HL-60/S4 (cell line): ENCODE results near the gene SEC11A.
"Not testable (repeated sequence)": the region's sequence is repeated elsewhere in the genome, so short reads cannot be mapped to it uniquely, and the experiment has no call there.

Source experiments
- in situ Hi-C: fragments of 300-500 bp; cut with MboI; formaldehyde crosslinking; loops from 2 replicates; pipeline ENCODE4 v1.14.3; 2022; ENCODE audit warnings: low sequenced_read_pairs

Gene SEC11A

DNA sequence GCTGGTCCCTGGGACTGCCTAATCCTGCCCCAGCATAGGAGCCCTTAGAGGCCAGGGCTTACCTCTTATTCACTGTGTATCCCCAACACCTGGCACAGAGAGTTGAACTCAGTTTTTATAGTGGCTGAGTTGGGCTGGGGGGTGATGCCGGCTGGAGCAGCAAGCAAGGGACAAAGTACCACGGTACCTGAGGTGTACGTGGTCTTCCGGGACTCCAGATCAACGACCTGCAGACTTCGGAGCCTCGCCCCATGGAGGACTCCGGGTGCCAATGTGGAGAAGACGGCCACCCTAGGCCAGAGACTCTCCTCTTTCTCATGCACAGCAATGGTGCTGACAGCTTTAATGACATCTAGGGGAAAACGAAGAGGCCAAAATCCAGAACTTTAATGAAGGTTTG lies 69.9 kb downstream of the SEC11A start:
- in situ Hi-C loops: no loop called here

DNA sequence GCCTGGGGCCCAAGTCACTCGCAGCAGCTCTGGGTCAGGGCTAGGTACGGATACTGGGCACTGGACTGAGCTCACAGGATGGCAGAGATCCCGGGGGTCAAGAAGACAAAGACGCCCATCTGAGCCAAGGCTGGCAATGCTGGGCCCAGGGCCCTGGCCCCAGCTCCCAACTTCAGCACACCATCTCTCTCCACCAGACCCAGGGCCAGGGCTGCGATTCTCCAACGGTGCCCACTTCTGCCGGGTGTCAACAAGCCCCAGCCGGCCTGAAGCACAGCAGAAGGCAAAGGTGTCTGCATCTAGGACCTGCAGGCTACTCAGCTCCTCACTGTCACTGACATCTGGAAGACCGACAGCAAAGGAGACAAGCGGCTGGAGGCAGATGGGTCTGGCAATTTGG lies 70.4 kb downstream of the SEC11A start:
- in situ Hi-C loops: no loop called here

DNA sequence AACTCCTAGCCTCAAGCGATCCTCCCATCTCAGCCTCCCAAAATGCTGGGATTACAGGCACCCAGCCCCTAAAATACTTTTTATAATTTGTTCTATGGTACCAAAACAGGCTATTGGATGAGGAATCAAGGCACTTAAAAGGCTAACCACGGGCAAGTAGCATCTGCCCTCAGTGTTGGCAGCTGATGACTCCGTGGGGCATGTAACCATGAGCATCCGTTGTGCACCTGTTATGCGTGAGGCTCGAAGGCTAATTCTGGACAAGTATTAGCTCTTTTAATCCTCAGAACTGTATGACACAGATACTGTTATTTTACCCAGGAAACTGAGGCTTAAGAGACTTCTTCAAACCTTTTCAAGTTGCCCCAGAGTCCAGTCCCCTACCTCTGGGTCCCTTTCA lies 72.1 kb downstream of the SEC11A start:
- in situ Hi-C loops: no loop called here

DNA sequence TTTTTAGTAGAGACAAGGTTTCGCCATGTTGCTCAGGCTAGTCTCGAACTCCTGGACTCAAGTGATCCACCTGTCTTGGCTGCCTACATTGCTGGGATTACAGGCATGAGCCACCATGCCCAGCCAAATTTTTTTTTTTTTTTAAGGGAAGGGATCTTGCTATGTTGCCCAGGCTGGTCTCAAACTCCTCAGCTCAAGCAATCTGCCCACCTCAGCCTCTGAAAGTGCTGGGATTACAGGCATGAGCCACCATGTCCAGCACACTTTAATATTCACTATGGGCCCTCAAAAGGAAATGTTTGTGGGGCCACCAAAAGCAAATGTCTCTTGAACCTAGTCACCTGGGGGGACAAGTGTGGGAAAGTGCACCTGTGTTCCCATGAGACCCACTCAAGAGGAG lies 73.3 kb downstream of the SEC11A start:
- in situ Hi-C loops: not testable (repeated sequence)

DNA sequence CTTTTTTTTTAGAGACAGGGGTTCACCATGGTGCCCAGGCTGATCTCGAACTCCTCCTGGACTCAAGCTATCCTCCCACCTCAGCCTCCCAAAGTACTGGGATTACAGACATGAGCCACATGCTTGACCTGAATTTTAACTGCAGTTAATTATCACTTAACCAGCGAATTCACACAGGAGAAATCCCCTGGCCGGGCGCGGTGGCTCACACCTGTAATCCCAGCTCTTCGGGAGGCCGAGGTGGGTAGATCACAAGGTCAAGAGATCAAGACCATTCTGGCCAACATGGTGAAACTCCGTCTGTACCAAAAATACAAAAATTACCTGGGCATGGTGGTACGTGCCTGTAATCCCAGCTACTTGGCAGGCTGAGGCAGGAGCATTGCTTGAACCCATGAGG lies 74.1 kb downstream of the SEC11A start:
- in situ Hi-C loops: not testable (repeated sequence)

DNA sequence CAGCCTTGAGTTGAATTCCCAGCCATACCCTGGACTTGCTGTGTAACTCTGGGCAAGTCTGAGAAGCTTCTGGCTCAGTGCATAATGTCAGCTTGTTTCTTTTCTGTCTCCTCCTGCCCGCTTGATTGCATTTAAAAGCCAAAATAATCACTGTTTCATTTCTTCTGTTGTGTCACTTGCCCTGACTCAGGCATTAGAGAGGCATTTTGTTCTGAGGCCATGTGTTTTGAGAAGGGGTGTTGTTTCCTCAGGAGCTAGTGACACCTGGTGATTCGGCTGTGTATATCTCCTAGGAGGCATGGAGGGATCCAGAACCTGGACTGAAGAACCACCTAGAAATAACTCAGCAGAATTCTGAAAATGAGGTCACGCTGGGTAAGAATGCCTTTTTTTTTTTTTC lies 77.8 kb downstream of the SEC11A start:
- in situ Hi-C loops: no loop called here

DNA sequence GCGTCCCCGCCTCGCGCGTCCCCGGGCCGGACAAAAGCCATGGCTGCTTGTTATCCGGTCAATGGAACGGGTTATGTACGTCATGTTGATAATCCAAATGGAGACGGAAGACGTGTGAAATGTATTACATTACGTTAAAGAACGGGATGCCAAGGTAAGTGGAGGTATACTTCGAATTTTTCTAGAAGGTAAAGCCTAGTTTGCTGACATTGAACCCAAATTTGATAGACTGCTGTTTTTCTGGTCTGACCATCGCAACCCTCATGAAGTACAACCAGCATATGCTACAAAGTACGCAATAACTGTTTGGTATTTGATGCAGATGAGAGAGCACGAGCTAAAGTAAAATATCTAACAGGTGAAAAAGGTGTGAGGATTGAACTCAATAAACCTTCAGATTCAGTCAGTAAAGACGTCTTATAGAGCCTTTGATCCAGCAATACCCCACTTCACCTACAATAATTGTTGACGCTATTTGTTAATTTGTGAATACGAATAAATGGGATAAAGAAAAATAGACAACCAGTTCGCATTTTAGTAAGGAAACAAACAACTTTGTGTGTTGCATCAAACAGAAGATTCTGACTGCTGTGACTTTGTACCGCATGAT lies 81.6 kb downstream of the SEC11A start:
- in situ Hi-C loops: no loop called here

DNA sequence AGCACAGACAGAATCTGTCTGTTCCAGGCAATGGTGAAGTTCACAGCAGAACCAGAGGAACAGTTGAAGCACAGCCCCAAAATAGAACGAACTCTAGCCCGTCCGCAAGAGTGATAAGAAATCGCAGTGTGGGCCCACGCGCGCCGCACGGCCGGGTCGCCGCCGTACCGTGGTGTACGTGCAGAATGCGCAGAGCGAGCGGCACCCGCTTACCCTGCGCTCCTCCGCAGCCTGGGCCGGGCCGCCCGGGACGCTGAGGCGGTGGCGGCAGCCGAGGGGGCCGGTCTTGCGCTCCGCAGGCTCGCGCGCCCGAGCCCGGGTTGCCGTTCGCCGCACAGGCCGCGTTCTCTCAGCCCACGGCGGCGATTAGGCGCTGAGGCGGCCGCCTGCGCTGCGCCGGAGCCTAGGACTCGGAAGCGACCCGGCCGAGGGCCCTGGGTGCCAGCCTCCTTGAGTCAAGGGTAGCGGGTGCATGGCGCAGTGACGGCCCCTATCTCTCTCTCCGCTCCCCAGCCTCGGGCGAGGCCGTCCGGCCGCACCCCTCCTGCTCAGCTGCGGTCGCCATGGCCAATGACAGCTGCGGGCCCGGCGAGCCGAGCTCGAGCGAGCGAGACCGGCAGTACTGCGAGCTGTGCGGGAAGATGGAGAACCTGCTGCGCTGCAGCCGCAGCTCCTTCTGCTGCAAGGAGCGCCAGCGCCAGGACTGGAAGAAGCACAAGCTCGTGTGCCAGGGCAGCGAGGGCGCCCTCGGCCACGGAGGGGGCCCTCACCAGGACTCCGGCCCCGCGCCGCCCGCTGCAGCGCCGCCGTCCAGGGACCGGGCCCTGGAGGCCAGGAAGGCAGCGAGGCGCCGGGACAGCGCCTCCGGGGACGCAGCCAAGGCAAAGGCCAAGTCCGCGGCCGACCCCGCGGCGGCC lies 82.4 kb downstream of the SEC11A start:
- in situ Hi-C loops: no loop called here

DNA sequence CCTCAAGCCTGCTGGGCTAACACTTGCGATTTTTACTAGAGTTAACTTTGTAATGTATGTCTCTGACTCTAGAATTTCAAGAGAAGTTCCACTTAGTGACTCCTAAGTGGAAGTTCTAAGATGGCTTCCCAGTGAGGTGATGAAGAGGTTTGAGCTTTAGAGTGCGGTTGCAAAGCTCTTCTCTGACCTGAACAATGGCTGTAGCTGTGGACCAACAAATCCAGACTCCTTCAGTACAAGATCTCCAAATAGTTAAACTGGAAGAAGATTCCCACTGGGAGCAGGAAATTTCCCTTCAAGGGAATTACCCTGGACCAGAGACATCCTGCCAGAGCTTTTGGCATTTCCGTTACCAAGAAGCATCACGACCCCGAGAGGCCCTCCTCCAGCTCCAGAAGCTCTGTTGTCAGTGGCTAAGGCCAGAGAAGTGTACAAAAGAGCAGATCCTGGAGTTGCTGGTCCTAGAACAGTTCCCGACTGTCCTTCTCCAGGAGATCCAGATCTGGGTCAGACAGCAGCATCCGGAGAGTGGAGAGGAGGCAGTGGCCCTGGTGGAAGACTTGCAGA lies 84.2 kb downstream of the SEC11A start:
- in situ Hi-C loops: no loop called here

DNA sequence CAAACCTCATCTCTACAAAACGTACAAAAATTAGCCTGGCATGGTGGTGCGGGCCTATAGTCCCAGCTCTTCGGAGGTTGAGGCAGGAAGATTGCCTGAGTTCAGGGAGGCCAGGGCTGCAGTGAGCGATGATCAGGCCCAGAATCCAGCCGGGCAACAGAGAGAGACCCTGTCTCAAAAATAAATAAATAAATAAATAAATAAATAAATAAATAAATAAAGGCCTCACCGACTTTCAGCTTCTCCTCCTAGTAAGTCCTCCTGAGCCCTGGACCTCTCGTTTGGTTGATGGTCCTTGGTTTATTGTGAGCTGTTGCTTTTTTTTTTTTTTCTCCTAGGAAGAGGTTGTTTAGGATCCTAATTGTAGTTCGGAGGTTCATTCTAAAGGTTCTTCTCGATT lies 86.9 kb downstream of the SEC11A start:
- in situ Hi-C loops: no loop called here

DNA sequence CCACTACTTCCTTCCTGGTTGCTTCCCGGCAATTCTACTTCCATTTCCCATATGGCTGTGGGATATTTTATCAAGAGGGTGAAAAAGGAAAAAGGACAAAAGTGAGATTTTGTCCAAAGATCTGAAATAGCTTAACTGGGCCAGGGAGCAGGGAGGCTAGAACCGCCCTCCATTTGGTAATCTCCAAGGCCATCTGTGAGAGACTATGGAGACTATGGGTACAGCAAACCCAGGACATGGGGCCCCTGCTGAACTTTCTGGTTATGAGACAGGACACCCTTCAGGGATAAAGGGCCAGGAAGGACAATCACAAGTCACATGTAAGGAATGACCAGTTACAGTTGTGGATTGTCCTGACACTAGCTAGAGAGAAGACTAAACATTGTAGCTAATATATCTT lies 90.8 kb downstream of the SEC11A start:
- in situ Hi-C loops: no loop called here

DNA sequence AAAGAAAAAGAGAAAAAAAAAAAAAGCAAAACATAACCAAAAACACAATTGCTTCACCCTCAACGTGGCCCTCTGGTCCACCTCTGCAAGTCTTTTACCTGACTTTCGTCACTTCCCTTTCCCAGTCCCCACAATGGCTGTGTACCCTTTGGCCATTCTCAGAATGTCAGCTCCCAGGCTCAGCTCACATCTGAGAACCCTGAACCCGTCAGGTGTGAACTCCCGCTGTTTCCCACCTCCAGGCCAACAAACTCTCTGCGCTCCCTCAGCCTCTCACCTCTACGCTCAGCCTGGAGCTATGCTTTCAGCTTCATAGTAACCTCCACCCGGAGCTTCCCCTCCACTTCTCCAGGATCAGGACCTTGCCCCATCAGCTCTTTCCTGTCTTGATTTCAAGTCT lies 91.6 kb downstream of the SEC11A start:
- in situ Hi-C loops: no loop called here

DNA sequence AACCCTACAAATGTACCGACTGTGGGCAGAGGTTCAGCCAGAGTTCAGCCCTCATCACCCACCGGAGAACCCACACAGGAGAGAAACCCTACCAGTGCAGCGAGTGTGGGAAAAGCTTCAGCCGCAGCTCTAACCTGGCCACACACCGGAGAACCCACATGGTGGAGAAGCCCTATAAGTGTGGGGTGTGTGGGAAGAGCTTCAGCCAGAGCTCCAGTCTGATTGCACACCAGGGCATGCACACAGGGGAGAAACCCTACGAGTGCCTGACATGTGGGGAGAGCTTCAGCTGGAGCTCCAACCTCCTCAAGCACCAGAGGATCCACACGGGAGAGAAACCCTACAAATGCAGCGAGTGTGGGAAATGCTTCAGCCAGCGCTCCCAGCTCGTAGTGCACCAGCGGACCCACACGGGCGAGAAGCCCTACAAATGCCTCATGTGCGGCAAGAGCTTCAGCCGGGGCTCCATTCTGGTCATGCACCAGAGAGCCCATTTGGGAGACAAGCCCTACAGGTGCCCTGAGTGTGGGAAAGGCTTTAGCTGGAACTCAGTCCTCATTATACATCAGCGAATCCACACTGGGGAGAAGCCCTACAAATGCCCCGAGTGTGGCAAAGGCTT lies 94.5 kb downstream of the SEC11A start:
- in situ Hi-C loops: no loop called here

DNA sequence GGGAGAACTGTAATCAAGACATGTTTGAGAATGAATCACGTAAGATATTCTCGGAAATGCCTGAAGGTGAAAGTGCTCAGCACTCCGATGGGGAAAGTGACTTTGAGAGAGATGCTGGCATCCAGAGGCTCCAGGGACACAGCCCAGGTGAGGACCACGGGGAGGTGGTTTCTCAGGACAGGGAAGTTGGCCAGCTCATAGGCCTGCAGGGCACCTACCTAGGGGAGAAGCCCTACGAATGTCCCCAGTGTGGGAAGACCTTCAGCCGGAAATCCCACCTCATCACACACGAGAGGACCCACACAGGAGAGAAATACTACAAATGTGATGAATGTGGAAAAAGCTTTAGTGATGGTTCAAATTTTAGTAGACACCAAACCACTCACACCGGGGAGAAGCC lies 95.3 kb downstream of the SEC11A start:
- in situ Hi-C loops: no loop called here
